HG02840 (cell line): Measurements from ENCODE around the gene GP1BA.

Experiments
- ATAC-seq: cut with Tn5 transposase; IDR thresholded peaks from one replicate; pipeline ENCODE4 v1.9.1; 2021; ENCODE audit warnings: mild to moderate bottlenecking, moderate library complexity, moderate number of reproducible peaks; ENCODE audit not compliant: unreplicated experiment, low FRiP score

The GP1BA gene

DNA sequence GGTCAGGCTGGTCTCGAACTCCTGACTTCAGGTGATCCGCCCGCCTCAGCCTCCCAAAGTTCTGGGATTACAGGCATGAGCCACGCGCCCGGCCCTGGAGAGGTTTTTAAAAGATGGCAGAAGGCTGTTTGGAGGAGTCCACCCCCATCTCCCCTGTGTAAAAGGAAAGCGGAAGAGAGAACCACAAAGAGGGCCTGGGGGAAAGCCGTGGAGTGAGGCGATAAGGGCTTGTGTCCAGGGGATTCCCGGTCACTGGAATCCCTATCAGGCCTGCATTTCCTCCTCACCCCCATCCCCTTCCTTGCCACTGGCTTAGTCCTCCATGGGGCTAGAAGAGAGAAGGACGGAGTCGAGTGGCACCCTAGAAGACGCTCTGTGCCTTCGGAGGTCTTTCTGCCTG is at the start of gene GP1BA:
GP1BA (plus strand) TSS at position 315 of the 400 bp plus-strand sequence. CDS start 328 bp downstream, outside the sequence.
- ATAC-seq: no peak

DNA sequence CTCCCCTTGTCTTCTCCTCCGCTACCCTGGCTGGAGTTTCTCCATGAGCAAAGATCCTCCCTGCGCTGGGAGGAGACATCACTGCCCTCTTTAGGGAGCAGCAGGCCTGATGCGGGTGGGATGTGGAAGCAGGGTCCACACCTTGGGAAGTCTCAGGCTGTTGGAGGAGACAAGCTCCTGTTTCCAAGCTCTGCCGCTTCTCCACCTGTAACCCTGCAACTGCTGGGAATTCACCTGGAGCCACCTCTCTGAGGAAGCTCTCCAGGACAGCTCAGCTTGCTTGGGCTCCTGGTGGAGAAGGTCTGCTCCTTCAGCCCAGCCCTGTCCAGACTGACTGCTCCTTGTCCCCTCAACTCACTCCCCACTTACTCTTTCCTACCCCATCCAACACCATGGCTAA is 47.6 kb upstream of the GP1BA start:
- no peak for ATAC-seq

DNA sequence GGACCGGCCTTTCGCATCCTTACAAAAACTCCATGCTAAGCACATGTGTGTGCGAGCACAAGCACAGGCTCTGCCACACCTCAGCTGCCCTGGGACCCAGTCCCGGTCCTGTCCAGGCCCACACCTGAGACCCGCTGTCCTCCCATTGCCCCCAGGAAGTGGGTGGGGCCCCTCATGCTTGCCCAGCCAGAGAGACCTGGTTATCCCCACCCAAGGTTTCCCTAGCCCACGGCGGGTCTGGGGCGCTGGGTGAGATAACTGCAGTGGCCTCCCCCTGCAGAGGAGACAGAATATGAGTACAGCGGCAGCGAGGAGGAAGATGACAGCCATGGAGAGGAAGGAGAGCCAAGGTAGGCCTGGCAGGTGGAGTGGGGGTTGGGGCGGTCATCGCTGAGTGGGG is 45.2 kb upstream of the GP1BA start:
- no peak for ATAC-seq

DNA sequence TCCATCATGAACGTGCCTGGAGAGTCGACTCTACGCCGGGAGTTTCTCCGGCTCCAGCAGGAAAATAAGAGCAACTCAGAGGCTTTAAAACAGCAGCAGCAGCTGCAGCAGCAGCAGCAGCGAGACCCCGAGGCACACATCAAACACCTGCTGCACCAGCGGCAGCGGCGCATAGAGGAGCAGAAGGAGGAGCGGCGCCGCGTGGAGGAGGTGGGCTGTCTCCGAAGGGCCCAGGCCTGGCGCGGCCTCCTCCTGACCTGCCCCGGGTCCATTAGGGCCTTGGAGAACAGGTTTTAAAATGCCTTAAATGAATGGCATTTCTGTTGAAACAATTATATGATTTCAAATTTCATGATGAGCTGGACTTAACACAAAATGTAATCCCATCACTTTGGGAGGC is 44.5 kb upstream of the GP1BA start:
- no peak for ATAC-seq

DNA sequence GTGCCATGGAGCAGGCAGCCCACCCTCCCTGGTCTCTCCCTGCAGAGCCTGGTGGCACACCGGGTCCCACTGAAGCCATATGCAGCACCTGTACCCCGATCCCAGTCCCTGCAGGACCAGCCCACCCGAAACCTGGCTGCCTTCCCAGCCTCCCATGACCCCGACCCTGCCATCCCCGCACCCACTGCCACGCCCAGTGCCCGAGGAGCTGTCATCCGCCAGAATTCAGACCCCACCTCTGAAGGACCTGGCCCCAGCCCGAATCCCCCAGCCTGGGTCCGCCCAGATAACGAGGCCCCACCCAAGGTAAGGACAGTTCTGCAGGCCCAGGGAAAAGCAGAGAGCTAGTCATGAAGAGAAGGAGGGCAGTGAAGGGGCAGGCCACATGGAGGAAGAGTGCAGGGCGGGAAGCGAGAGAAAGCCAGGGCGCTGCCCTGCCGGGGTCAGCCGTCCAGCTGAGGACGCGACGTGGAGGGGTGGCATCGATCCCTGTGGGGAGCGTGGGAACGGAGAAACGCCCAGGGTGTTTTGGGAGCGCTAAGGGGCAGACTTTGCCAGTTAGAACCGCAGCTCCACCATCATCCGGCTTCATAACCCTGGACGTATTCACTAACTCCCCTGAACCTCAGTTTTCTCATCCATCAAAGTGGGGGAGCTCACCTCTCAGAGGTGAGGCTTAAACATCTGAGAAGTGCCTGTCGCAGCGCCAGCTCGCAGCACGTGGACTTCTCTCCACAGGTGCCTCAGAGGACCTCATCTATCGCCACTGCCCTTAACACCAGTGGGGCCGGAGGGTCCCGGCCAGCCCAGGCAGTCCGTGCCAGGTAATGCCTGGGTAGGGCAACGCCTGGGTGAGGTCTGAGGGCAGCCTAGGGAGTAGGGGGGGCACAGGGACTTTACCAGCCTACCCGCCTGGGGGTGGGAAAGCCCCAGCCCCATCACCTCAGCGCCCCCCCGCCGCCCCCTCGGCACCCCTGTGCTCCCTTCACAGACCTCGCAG is 40.4 kb upstream of the GP1BA start:
- ATAC-seq: no peak

DNA sequence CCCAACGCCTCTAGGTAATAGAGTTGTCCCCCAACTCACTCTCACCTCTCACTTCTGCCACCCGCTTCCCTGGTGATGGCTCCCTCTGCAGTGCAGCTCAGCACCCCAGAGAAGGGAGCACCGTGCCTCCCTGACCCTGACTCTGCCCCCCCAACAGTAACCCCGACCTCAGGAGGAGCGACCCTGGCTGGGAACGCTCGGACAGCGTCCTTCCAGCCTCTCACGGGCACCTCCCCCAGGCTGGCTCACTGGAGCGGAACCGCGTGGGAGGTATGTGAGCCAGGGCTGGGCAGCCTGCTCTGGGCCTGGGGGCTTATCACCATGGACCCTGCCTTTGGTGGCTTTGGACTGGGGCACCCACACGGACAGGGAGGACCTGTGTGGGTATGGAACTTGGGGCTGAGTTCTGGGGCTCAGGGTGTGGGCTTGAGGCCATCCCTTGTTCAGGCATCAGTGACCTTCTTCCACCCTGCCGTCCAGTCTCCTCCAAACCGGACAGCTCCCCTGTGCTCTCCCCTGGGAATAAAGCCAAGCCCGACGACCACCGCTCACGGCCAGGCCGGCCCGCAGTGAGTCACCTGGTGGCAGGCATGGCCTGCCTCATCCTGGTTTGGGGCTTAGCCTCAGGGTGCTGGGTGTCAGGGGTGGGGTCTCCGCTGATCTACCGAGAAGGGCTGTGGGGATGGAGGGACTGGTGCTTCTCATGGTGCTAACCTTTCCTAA is 39.4 kb upstream of the GP1BA start:
- no peak for ATAC-seq

DNA sequence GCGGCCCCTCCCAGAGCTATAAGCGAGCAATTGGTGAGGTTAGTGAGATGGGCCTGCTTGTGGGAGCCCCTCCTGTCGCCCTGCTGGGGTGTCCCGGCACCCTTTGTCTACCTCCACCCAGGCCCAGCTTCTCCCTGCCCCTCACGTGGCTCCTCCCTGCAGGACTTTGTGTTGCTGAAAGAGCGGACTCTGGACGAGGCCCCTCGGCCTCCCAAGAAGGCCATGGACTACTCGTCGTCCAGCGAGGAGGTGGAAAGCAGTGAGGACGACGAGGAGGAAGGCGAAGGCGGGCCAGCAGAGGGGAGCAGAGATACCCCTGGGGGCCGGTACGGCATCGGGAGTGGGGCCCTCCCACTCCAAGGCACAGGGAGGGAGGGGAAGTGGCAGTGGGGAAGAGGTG is 38.8 kb upstream of the GP1BA start:
- no peak for ATAC-seq

DNA sequence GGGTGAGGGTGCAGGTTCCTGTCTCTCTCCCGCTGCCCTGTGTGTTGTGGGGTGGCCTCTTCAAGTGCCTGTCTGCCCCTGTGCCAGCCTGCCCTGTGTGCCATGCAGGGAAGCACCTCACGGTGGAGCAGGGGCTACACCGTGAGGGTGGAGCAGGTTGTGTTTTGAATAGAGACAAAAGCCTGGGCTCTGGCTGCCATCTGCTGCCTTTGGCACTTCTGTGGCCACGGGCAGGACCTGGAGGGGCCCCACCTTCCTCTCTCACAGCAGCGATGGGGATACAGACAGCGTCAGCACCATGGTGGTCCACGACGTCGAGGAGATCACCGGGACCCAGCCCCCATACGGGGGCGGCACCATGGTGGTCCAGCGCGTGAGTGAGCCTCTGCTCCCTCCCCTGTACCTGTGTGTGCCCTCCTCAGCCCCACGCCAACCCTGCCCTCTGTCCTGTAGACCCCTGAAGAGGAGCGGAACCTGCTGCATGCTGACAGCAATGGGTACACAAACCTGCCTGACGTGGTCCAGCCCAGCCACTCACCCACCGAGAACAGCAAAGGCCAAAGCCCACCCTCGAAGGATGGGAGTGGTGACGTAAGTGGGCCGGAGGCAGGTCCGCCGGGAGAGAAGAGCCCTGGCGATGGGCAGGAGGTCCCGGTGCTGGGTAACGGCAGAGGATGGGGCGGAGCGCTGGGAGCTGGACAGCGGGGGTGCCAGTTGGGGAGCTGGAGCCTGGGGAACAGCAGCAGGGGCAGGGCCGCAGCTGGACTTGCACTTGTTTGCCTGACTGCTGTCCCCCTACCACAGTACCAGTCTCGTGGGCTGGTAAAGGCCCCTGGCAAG is 38.1 kb upstream of the GP1BA start:
- no peak for ATAC-seq

DNA sequence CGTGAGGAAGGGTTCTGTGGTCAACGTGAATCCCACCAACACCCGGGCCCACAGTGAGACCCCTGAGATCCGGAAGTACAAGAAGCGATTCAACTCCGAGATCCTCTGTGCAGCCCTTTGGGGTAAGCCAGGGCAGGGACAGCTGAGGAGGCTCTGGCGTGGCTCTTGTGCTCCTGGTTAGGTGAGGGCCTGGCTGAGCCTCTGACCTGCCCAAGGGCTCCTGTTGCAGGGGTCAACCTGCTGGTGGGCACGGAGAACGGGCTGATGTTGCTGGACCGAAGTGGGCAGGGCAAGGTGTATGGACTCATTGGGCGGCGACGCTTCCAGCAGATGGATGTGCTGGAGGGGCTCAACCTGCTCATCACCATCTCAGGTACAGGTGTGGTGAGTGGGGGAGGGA is 37.0 kb upstream of the GP1BA start:
- no peak for ATAC-seq

DNA sequence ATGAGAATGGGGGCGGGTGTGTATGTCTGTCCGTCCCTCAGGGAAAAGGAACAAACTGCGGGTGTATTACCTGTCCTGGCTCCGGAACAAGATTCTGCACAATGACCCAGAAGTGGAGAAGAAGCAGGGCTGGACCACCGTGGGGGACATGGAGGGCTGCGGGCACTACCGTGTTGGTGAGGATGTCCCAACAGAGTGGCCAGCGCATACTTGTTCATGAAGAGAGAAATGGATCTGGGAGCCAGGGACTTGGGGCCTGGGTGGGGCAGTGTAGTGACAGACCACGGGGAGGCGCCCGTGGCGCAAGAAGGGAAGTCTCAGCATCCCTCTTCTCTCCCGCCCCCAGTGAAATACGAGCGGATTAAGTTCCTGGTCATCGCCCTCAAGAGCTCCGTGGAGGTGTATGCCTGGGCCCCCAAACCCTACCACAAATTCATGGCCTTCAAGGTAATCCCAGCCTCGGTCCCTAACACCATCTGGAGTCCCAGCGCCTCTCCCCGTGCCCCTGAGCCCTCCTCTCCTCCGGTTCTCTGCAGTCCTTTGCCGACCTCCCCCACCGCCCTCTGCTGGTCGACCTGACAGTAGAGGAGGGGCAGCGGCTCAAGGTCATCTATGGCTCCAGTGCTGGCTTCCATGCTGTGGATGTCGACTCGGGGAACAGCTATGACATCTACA is 36.3 kb upstream of the GP1BA start:
- no peak for ATAC-seq

DNA sequence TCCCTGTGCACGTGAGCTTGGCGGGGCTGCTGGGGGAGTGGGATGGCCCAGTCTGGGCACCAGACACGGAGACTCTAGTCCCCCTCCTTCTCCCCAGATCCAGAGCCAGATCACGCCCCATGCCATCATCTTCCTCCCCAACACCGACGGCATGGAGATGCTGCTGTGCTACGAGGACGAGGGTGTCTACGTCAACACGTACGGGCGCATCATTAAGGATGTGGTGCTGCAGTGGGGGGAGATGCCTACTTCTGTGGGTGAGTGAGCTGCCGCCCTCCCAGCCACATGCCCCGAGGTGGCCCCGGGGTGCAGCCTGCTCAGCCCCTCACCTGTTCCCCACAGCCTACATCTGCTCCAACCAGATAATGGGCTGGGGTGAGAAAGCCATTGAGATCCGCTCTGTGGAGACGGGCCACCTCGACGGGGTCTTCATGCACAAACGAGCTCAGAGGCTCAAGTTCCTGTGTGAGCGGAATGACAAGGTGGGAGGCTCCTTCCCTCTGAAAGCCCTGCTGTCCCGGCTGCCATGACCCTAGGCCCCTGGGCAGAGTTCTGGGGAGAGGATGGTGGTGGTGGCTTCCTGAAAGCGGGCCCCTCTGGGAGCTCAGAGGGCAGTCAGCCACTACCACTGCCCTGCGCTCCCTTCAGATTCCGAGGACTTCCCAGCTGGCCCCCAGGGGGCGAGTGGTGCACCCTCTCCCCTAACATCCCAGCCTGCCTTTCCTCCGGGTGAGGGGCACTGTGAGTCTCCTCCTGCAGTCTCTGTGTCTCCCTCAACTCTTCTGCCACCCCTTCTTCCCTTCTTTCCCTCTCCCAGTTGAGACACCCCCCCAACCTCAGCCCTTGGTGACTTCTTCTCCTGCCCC is 35.5 kb upstream of the GP1BA start:
- ATAC-seq: no peak

DNA sequence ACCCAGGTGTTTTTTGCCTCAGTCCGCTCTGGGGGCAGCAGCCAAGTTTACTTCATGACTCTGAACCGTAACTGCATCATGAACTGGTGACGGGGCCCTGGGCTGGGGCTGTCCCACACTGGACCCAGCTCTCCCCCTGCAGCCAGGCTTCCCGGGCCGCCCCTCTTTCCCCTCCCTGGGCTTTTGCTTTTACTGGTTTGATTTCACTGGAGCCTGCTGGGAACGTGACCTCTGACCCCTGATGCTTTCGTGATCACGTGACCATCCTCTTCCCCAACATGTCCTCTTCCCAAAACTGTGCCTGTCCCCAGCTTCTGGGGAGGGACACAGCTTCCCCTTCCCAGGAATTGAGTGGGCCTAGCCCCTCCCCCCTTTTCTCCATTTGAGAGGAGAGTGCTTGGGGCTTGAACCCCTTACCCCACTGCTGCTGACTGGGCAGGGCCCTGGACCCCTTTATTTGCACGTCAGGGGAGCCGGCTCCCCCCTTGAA is 34.8 kb upstream of the GP1BA start:
- ATAC-seq: no peak

DNA sequence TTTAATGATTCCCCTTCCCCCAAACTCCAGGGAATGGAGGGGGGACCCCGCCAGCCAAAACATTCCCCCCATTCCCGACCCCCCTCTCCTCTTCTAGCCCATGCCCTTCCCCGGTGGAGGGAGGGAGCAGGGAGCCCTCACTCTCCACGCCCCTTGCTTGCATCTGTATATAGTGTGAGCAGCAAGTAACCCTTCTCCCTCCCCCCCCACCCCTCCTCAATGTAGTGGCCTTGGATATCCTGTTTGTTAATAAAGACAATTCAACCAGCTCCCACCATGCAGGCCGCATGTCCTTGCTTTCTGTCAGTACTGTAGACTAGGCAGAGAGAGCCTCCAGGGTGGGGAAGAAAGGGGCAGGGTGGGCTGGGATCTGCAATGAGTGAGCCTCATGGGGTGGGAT is 34.3 kb upstream of the GP1BA start:
- ATAC-seq: no peak

DNA sequence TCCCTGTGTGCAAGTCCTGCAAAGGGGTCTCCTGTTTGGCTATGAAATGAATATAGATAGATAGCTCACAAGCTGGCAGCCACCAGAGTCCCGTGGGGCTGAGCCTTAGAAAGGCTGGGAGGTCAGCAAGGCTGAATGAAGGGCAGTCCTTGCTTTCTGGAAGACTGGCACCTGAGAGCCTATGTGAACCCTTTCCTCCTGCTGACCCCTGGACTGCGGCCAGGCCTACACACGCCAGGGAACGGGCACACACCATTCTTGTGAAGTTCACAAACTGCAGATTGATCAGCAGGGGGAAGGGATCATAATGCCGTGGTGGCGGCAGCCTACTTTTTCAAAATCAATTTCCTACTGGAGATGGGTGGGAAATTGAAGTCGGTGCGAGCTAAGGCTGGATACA is 33.7 kb upstream of the GP1BA start:
- no peak for ATAC-seq

DNA sequence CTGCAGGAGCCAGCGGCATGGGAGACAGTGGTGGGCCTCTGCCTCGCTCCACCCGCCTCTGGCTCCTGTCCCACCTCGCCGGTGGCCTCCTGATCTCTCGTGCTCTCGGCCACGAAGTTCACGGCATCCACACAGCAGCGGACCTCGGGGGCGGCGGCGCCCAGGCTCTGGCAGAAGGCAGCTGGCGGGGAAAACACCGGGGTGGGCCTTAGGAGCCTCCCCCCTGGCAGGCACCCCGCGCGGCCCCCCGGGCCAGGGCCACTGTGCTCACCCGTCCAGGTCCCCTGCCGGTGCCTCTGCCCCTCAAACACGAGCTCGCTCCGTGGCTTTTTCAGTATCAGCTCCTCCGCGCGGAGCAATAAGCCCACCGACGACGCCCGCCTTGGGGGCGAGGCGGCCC is 33.1 kb upstream of the GP1BA start:
- ATAC-seq: no peak

DNA sequence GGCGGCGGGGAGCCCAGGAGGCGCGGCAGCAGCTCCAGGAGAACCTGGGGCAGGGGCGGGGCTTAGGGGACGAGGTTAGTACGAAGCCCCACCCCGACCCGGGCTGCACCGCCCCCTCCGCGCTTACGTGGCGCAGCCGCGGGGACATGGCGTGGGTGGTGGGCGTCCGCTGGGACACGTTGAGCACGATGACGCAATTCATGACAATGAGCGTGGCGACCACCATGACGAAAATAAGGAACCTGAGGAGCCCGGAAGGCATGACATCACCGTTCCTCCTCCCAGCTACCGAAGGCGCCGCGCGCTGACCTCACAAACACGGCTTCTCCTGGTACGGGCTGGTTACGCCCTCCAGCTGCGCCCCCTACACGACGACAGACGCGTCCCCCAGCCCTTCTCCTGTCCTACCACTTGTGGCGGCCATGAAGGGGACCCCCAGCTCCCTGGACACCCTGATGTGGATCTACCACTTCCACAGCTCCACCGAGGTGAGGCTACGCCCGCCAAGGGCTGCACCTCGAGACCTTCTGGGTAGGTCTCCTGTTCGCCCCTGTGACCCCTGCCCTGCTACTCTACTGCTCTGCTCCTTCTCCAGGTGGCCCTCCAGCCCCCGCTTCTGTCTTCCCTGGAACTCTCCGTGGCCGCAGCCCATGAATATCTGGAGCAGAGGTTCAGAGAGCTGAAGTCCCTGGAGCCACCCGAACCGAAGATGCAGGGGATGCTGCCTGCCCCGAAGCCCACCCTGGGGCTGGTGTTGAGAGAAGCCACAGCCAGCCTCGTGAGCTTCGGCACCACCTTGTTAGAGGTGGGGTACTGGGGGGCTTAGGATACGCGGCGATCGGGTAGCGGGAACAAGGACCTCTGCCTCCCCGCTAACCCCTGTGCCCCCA is 32.5 kb upstream of the GP1BA start, which contains the start of gene C17orf107:
C17orf107 (plus strand) TSS at position 196 of the 890 bp plus-strand sequence; CDS start at position 423, 227 bp downstream.
- ATAC-seq: no peak

DNA sequence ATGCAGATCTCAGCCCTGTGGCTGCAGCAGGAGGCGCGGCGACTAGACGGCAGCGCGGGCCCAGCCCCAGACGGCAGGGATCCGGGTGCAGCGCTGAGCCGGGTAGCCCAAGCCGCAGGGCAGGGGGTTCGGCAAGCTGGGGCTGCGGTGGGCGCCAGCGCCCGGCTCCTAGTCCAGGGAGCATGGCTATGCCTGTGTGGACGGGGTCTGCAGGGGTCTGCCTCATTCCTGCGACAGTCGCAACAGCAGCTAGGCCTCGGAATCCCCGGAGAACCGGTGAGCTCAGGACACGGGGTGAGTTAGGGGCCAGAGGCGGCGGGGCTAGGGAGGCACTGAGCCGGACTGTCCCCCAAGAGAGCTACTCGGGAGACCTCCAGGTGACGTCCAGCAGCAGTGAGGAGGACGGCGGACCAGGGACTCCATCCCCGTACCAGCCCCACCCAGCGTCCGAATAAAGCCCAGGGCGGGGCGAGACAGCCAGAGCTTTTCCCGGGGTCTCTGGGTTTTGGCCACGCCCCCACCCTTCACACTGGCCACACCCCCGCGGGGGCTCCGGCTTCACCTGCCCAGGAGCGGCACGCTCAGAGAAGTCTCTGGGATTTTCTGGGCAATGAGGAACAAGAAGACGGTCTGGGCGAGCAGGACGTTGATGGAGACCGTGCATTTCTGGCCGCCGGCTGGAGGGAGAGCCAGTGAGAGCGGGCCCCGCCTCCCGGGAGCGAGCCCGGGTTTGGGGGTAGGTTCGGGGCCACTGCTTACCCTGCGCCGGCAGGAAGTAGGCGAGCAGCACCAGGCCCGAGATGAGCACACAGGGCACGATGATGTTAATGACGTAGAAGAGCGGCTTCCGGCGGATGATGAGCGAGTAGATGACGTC is 31.6 kb upstream of the GP1BA start:
- ATAC-seq: no peak
